A673 (cell line): Measurements from ENCODE around the gene TMOD4. TPM values are rescaled to one million over a fixed set of nuclear protein-coding genes. Genes with fewer than 3 reads are reported as not detected.
"Not testable (repeated sequence)": the region's sequence is repeated elsewhere in the genome, so short reads cannot be mapped to it uniquely, and the experiment has no call there.

Source experiments
- BruUV-seq: library from RNA; stranded (reverse); fragments of 400-500 nt; replicated peaks from 2 replicates; lab custom pipeline; 2021; lab: Mats Ljungman, UMichigan
- CTCF ChIA-PET: fragments of 300-600 bp; sonication (Branson Sonifier 250); formaldehyde crosslinking; loops from one replicate; lab custom pipeline; 2022; ENCODE audit warnings: antibody characterized with exemption; lab: Charles Lee
- POLR2A ChIA-PET: fragments of 300-600 bp; sonication (Branson Sonifier 250); formaldehyde crosslinking; loops from one replicate; lab custom pipeline; 2022; ENCODE audit warnings: antibody characterized with exemption; ENCODE audit not compliant: low non-redundant PET; lab: Charles Lee
- DNase-seq: peaks from one replicate; pipeline ENCODE4 v3.0.0-alpha.2; 2015; ENCODE audit warnings: low spot score
- H3K27ac ChIP-seq: fragments of 200-600 bp; sonication (generic); 2 replicates; pipeline ENCODE4 v1.5.1; 2016; ENCODE audit warnings: mixed run types, low read depth, mild to moderate bottlenecking, mixed read lengths, antibody characterized with exemption, low read length; ENCODE audit not compliant: poor library complexity, severe bottlenecking
- H3K27me3 ChIP-seq: fragments of 200-600 bp; sonication (generic); replicated peaks from 2 replicates; pipeline ENCODE4 v1.6.1; 2017; ENCODE audit warnings: mixed run types, low read depth, mild to moderate bottlenecking, mixed read lengths, antibody characterized with exemption, low read length; ENCODE audit not compliant: insufficient read depth, poor library complexity
- H3K36me3 ChIP-seq: fragments of 200-600 bp; sonication (generic); 2 replicates; pipeline ENCODE4 v1.6.1; 2016; ENCODE audit warnings: mixed run types, mild to moderate bottlenecking, mixed read lengths, antibody characterized with exemption, low read length; ENCODE audit not compliant: insufficient read depth, poor library complexity, severe bottlenecking
- H3K4me1 ChIP-seq: fragments of 200-600 bp; sonication (generic); 2 replicates; pipeline ENCODE4 v1.6.1; 2017; ENCODE audit warnings: mixed run types, mild to moderate bottlenecking, mixed read lengths, antibody characterized with exemption, low read length; ENCODE audit not compliant: insufficient read depth, poor library complexity, severe bottlenecking
- H3K4me3 ChIP-seq: fragments of 200-600 bp; sonication (generic); 2 replicates; pipeline ENCODE4 v1.5.1; 2016; ENCODE audit warnings: low read depth, mixed run types, mild to moderate bottlenecking, mixed read lengths, low read length; ENCODE audit not compliant: poor library complexity, severe bottlenecking
- H3K9me3 ChIP-seq: fragments of 200-600 bp; sonication (generic); 2 replicates; pipeline ENCODE4 v1.6.1; 2016; ENCODE audit warnings: mixed run types, low read depth, mild to moderate bottlenecking, mixed read lengths, antibody characterized with exemption, low read length; ENCODE audit not compliant: poor library complexity, severe bottlenecking
- EZH2 ChIP-seq: fragments of 200-600 bp; sonication (generic); IDR thresholded peaks from 2 replicates; pipeline ENCODE4 v1.6.1; 2017; ENCODE audit warnings: borderline replicate concordance, low read depth, mild to moderate bottlenecking, mixed read lengths, antibody characterized with exemption, low read length; ENCODE audit not compliant: poor library complexity, severe bottlenecking
- intact Hi-C: fragments of 100-400 bp; cut with micrococcal nuclease; formaldehyde crosslinking; loops from one replicate; pipeline ENCODE4 v1.10.0; 2022; ENCODE audit not compliant: unreplicated experiment
- total RNA-seq: library from RNA; stranded (reverse); gene quantifications from 2 replicates; pipeline ENCODE4 v1.2.3, GENCODE V29; 2021
- TF ChIP-seq, protein P1 (sequence below): fragments of 300-800, 200-600 bp; sonication (generic); conservative IDR thresholded peaks from 2 replicates; pipeline ENCODE4 v1.5.1; 2017; ENCODE audit warnings: low read depth, mild to moderate bottlenecking, antibody characterized with exemption, low read length, moderate library complexity, mixed read lengths

Gene TMOD4
- total RNA-seq, 1 experiment from 2014 or later, result 1.4 TPM

DNA sequence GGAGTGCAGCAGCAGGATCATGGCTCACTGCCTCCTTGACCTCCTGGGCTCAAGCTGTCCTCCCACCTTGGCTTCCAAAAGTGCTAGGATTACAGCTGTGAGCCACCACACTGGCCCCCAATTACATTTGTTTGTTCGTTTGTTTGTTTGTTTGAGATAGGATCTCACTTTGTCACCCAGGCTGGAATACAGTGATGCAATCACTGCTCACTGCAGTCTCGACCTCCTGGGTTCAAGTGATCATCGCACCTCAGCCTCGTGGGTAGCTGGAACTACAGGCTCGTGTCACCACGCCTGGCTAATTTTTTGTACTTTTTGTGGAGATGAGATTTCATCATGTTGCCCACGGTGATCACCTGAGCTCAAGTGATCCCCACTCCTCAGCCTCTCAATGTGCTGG, 16.3 kb upstream of the TMOD4 start:
- intact Hi-C loops, result no loop called here
- TF ChIP-seq EZH2, result no peak
- TF ChIP-seq, protein P1, sequence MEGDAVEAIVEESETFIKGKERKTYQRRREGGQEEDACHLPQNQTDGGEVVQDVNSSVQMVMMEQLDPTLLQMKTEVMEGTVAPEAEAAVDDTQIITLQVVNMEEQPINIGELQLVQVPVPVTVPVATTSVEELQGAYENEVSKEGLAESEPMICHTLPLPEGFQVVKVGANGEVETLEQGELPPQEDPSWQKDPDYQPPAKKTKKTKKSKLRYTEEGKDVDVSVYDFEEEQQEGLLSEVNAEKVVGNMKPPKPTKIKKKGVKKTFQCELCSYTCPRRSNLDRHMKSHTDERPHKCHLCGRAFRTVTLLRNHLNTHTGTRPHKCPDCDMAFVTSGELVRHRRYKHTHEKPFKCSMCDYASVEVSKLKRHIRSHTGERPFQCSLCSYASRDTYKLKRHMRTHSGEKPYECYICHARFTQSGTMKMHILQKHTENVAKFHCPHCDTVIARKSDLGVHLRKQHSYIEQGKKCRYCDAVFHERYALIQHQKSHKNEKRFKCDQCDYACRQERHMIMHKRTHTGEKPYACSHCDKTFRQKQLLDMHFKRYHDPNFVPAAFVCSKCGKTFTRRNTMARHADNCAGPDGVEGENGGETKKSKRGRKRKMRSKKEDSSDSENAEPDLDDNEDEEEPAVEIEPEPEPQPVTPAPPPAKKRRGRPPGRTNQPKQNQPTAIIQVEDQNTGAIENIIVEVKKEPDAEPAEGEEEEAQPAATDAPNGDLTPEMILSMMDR, result no peak
- CTCF ChIA-PET, result no interaction called here
- POLR2A ChIA-PET, result no interaction called here
- Histone ChIP-seq H3K36me3 (no peaks in the 10 kb centered on the region), H3K4me1 (peaks cover 5% of the 10 kb centered on the region), H3K27me3 (no peaks in the 10 kb centered on the region), H3K27ac (no peak overlapping the region), H3K9me3 (no peaks in the 10 kb centered on the region), H3K4me3 (no peak overlapping the region)
- DNase-seq, result no peak
- no TSS peak for BruUV-seq

DNA sequence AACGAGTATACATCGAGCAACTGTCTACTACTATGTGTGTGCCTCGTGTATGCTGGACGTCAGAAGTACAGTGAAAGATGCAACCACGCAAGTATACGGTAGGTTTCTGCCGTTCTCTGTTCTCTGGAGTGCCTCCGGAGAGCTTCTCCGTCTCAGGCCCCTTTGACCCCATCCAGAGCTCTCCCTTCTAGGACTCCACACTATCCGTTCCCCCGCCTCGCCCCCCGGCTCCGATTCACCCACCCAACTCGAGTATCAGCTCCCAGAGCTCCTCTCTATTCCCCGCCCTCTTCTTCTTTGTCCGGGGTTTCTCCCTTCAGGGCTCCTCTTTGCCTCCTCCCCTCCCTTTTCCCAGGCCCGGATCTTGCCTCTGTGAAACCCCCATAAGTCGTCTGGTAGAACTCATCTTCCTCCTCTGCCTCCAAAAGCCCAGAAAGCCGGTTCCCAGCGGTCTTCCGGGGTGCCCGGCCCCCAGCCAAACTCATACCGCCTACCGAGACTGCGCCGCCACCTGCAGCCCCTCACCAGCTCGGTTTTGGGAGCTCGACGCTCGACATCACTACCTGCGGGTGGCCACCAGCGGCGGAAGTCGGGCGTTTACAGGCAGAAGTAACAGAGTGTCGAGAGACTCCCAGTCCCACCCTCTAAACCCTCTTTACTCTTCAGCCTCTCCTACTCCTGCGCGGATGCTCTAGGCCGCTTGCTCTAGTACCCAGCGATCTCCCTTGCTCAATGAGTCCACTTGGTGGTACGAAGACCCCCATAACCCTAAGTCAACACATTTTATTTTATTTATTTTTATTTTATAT, 14.1 kb upstream of the TMOD4 start, which contains the start of gene VPS72:
Gene VPS72 (minus strand): TSS at position 561 of the 809 bp plus-strand sequence. CDS start 76 bp downstream, at position 485.
- peak within 1 kb of the TSS; percentile 86 for H3K27ac ChIP-seq
- H3K4me3 ChIP-seq, result peak within 1 kb of the TSS; percentile 80
- intact Hi-C loops, result no loop called here
- no peak for TF ChIP-seq EZH2
- TF ChIP-seq, protein P1, result no peak
- ChIA-PET CTCF (interaction anchor here (0.6 kb wide), 1 partner anchor 1114 kb away, joined by 3 read pairs; no protein-coding TSS in a partner anchor), POLR2A (no interaction called here)
- no TSS peak for BruUV-seq
- DNase-seq, result peak; percentile 96
- H3K9me3 ChIP-seq, result no peaks in the 10 kb centered on the region
- H3K4me1 ChIP-seq, result peaks cover 5% of the 10 kb centered on the region
- H3K27me3 ChIP-seq, result no peaks in the 10 kb centered on the region
- H3K36me3 ChIP-seq, result peaks cover 10% of the 10 kb centered on the region

DNA sequence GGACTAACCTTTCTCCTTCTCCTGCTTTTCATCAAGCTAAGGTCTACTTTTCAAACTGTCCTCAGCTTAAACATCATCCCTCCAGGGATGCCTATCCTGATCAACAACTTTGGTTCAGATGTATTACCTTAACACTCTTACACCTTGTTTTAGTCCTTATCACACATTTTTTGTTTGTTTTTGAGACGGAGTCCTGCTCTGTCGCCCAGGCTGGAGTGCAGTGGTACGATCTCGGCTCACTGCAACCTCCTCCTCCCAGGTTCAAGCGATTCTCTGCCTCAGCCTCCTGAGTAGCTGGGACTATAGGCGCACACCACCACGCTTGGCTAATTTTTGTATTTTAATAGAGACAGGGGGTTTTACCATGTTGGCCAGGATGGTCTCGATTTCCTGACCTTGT, 12.9 kb upstream of the TMOD4 start:
- H3K4me1 ChIP-seq, CTCF ChIA-PET, BruUV-seq, H3K9me3 ChIP-seq, H3K27me3 ChIP-seq, DNase-seq, POLR2A ChIA-PET, intact Hi-C loops: not testable (repeated sequence)
- Histone ChIP-seq H3K27ac (peak overlapping the region; percentile 86), H3K36me3 (peaks cover 21% of the 10 kb centered on the region), H3K4me3 (peak overlapping the region; percentile 80)
